ENCODE results near the gene RAET1E.
"Not testable (repeated sequence)": the region's sequence is repeated elsewhere in the genome, so short reads cannot be mapped to it uniquely, and the experiment has no call there.

- TF ChIP-seq POLR2A (IDR thresholded peaks at IDR 0.05; ENCODE audit: low read length); GATA1 (IDR thresholded peaks at IDR 0.05; ENCODE audit: low read depth, low read length): not testable (repeated sequence)
Measured at GRCh38 chr6:149946631-149947030, 48.7 kb upstream of the RAET1E start.
